MM.1S (cell line): ENCODE data around the gene RAPGEF3.

Source experiments
- DNase-seq: peaks from one replicate; pipeline ENCODE4 v3.0.0-alpha.2; 2015
- H2AFZ ChIP-seq: fragments of 300-600 bp; sonication (generic); 2 replicates; pipeline ENCODE4 v1.6.0; 2016; ENCODE audit warnings: antibody characterized with exemption, low read length
- H3F3A ChIP-seq: fragments of 300-600 bp; sonication (generic); 2 replicates; pipeline ENCODE4 v1.6.1; 2016; ENCODE audit warnings: mild to moderate bottlenecking, antibody characterized with exemption, low read length, moderate library complexity, mixed read lengths; ENCODE audit not compliant: insufficient read depth
- H3K27ac ChIP-seq: fragments of 300-600 bp; sonication (generic); 2 replicates; pipeline ENCODE4 v1.5.1; 2016; ENCODE audit warnings: mild to moderate bottlenecking, low read length
- H3K27me3 ChIP-seq: fragments of 300-600 bp; sonication (generic); replicated peaks from 2 replicates; pipeline ENCODE4 v1.6.0; 2016; ENCODE audit warnings: low read length; ENCODE audit not compliant: insufficient read depth
- H3K36me3 ChIP-seq: fragments of 300-600 bp; sonication (generic); replicated peaks from 2 replicates; pipeline ENCODE4 v1.6.1; 2016; ENCODE audit warnings: mild to moderate bottlenecking, low read length, mixed read lengths; ENCODE audit not compliant: insufficient read depth
- H3K4me1 ChIP-seq: fragments of 300-600 bp; sonication (generic); 2 replicates; pipeline ENCODE4 v1.6.1; 2016; ENCODE audit warnings: low read length, mixed read lengths
- H3K4me2 ChIP-seq: fragments of 300-600 bp; sonication (generic); 2 replicates; pipeline ENCODE4 v1.6.0; 2016; ENCODE audit warnings: low read depth, low read length
- H3K4me3 ChIP-seq: fragments of 300-600 bp; sonication (generic); 2 replicates; pipeline ENCODE4 v1.5.1; 2016; ENCODE audit warnings: low read length, mixed read lengths
- H3K79me2 ChIP-seq: fragments of 300-600 bp; sonication (generic); 2 replicates; pipeline ENCODE4 v1.6.1; 2016; ENCODE audit warnings: mixed run types, low read length, mixed read lengths
- H3K9ac ChIP-seq: fragments of 300-600 bp; sonication (generic); 2 replicates; pipeline ENCODE4 v1.6.1; 2016; ENCODE audit warnings: low read length, mixed read lengths
- H3K9me2 ChIP-seq: fragments of 300-600 bp; sonication (generic); replicated peaks from 2 replicates; pipeline ENCODE4 v1.6.1; 2016; ENCODE audit warnings: mild to moderate bottlenecking, low read length, mixed read lengths; ENCODE audit not compliant: insufficient read depth
- H3K9me3 ChIP-seq: fragments of 300-600 bp; sonication (generic); replicated peaks from 2 replicates; pipeline ENCODE4 v1.6.1; 2016; ENCODE audit warnings: mild to moderate bottlenecking, low read length, mixed read lengths; ENCODE audit not compliant: insufficient read depth
- H4K20me1 ChIP-seq: fragments of 300-600 bp; sonication (generic); 2 replicates; pipeline ENCODE4 v1.6.1; 2016; ENCODE audit warnings: mild to moderate bottlenecking, low read length, moderate library complexity, mixed read lengths; ENCODE audit not compliant: insufficient read depth
- CTCF ChIP-seq: fragments of 300-600 bp; sonication (generic); IDR thresholded peaks from 2 replicates; pipeline ENCODE4 v1.5.1; 2016; ENCODE audit warnings: antibody characterized with exemption, low read length, mixed read lengths
- EZH2 ChIP-seq: fragments of 300-600 bp; sonication (generic); optimal IDR thresholded peaks from 2 replicates; pipeline ENCODE3; 2017; ENCODE audit warnings: low read depth, mild to moderate bottlenecking, antibody characterized with exemption, low read length, mixed read lengths
- EZH2phosphoT487 ChIP-seq: fragments of 300-600 bp; sonication (generic); IDR thresholded peaks from 2 replicates; pipeline ENCODE4 v1.6.1; 2018; ENCODE audit warnings: antibody characterized with exemption, low read length

The RAPGEF3 gene

DNA sequence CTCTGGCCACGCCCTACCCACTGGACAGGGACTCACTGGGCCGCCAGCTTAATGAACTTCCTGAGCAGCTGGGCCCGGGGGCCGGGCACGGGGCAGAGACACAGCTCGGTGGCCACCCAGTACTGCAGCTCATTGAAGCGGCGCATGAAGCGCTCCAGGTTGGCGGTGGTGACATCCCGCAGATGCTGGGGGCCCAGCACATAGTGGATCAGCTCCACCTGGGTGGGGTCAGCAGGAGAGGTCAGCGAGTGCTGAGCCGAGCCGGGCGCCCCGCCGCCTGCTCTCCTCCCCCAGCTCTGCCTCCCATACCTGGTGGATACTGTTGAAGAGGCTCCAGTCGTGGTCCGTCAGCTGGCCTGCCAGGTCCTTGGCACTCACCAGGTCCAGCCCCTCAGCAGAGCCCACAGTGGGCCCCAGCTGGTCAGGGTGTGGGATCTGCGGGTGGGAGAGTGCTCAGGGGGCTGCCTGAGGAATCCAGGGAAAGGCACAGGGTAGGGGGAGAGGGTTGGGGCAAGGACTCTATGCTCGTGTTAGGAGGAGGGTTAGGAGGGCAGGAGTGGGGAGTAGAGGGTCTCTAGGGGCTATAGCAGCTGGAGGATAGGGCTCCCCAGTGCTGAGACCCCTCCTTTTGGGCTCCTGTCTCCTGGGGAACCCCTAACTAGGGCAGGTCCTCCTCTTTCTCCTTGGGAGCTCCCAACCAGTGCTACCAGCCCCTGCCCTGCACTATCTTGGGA, 17.9 kb downstream of the RAPGEF3 start:
- Histone ChIP-seq H3K9ac (no peak overlapping the region), H3K27me3 (no peaks in the 10 kb centered on the region), H3K36me3 (no peaks in the 10 kb centered on the region), H3K27ac (peak overlapping the region; percentile 32; the same call in 1 of the 2 replicates), H3K4me2 (peak overlapping the region; percentile 23; the same call in 1 of the 2 replicates), H3K9me2 (no peaks in the 10 kb centered on the region), H3K9me3 (no peaks in the 10 kb centered on the region), H3F3A (peaks cover 5% of the 10 kb centered on the region; the same call in 1 of the 2 replicates), H2AFZ (peak overlapping the region; percentile 44), H3K4me3 (no peak overlapping the region), H3K4me1 (peaks cover 14% of the 10 kb centered on the region), H3K79me2 (no peaks in the 10 kb centered on the region), H4K20me1 (no peaks in the 10 kb centered on the region)
- TF ChIP-seq EZH2: no peak
- no peak for TF ChIP-seq CTCF
- TF ChIP-seq EZH2phosphoT487: no peak
- no peak for DNase-seq

DNA sequence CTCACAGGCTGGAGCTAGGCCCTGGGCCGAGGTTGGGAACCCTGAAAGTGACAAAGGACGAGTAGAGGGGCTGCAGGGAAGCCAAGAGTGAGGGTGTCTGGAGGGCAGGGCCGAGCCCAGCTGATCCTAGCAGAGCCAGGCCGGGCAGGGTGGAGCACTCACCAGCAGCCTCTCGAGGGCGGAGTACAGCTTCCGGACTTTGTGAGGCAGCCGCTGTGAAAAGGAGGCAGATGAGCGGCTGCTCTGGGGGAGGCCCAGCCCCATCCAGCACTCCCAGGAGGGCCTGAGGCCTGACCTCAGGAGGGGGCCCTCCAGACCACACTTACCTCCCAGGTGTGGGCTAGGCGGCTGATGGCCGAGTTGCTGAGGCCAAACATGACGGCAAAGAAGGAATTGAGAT, 18.7 kb downstream of the RAPGEF3 start:
- no peak overlapping the region for H3K4me2 ChIP-seq
- peaks cover 14% of the 10 kb centered on the region for H3K4me1 ChIP-seq
- H3K36me3 ChIP-seq: no peaks in the 10 kb centered on the region
- H3K9ac ChIP-seq: no peak overlapping the region
- no peaks in the 10 kb centered on the region for H3K27me3 ChIP-seq
- H3F3A ChIP-seq: peaks cover 5% of the 10 kb centered on the region; the same call in 1 of the 2 replicates
- H4K20me1 ChIP-seq: no peaks in the 10 kb centered on the region
- H3K79me2 ChIP-seq: no peaks in the 10 kb centered on the region
- no peak for DNase-seq
- H3K27ac ChIP-seq: no peak overlapping the region
- TF ChIP-seq CTCF (no peak), EZH2phosphoT487 (no peak), EZH2 (no peak)
- no peaks in the 10 kb centered on the region for H3K9me2 ChIP-seq
- no peaks in the 10 kb centered on the region for H3K9me3 ChIP-seq
- no peak overlapping the region for H3K4me3 ChIP-seq
- no peak overlapping the region for H2AFZ ChIP-seq

DNA sequence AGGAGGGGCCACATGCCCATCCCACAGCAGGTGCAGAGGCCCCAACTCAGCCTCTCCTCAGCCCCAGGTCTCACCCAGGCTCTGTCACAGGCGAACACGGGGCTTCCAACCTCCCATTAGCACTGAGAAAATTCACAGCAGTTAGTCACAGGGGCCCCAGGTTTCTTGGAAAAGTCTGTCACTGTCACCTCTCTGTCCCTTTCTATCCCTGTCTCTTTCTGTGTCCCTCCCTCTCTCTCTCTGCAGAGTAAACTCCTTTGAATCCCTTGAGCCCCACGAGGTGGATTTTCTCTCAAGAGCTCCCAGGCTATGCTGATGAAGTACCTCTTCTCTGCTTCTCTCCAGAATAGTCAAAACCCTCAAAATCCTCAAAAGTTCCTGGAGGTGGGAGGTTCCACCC, 19.4 kb downstream of the RAPGEF3 start:
- H3K79me2 ChIP-seq: no peaks in the 10 kb centered on the region
- no peaks in the 10 kb centered on the region for H4K20me1 ChIP-seq
- H3K9me2 ChIP-seq: no peaks in the 10 kb centered on the region
- no peaks in the 10 kb centered on the region for H3K27me3 ChIP-seq
- H3K36me3 ChIP-seq: no peaks in the 10 kb centered on the region
- peaks cover 14% of the 10 kb centered on the region for H3K4me1 ChIP-seq
- H3K4me3 ChIP-seq: no peak overlapping the region
- DNase-seq: no peak
- peaks cover 5% of the 10 kb centered on the region; the same call in 1 of the 2 replicates for H3F3A ChIP-seq
- no peak overlapping the region for H3K9ac ChIP-seq
- no peak overlapping the region for H3K4me2 ChIP-seq
- no peak overlapping the region for H2AFZ ChIP-seq
- no peak overlapping the region for H3K27ac ChIP-seq
- no peak for TF ChIP-seq CTCF
- TF ChIP-seq EZH2phosphoT487: no peak
- no peak for TF ChIP-seq EZH2
- no peaks in the 10 kb centered on the region for H3K9me3 ChIP-seq
